Renal cortex interstitium (tissue), 11 donors: ENCODE data around the gene UFC1. TPM values are rescaled to one million over a fixed set of nuclear protein-coding genes. Genes with fewer than 3 reads are reported as not detected.

Experiments used
- DNase-seq, 11 donors: peaks; one replicate each; pipeline ENCODE4 v3.0.0-alpha.2; 2013; ENCODE audit warnings: low read depth in 9 of 11, low spot score in 4 of 11; ENCODE audit errors: extremely low read depth in 1 of 11
- polyA plus RNA-seq, 3 donors: library from polyadenylated mRNA; unstranded; fragments of 120-200 nt; gene quantifications; one replicate each; pipeline ENCODE4 v1.2.1, GENCODE V29; 2013; ENCODE audit not compliant: insufficient read length in 3 of 3

UFC1 gene
- polyA plus RNA-seq, 3 donors = 135 to 161 (median 156) TPM

GRCh38 chr1:161128591-161129420 is 25.0 kb upstream of the UFC1 start:
- no peak for DNase-seq

- DNase-seq = no peak
Measured at GRCh38 chr1:161130266-161130665, 23.5 kb upstream of the UFC1 start.

DNA sequence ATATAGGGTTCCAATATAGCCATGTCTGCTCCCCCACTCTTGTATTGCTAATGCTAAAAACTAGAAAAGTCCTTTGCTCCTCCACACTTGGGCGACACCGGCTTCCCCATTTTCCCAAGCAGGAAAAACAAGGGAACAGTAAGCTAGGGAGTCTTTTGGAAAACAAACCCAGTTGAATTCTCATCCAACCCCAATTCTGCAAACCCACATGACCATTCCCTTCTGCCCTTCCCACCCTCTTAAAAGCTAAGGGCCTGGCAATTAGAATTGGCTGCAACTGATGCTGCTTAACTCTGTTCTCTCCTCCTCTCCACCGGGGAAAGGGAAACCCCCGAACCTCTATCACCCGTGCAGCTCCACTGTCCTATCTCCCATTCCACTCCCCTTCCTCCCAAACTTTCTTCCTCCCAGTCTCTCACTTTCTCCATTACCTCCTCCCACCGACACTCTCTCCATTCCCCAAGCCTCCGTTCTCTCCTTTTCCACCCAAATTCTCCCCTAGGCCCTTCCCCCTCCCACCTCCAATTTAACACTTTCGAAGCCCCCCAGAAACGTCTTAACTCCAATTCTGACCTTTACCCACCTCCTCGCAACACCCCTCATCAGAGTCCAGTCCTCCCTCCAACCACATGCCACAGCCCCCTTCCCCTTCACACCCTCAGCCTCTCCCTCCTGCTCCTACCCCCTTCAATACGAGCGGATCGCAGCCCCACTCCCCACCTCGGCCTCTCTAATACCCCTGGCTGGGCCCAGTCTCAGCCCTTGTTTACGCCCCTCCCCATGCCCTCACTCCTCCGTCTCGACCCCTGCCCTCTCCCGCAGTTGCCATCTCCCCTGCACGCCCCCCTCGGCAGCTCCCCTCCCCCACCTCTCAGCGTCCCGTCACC is 22.0 kb upstream of the UFC1 start:
- peak in 2 of 11 donors; percentile 18 to 65 for DNase-seq

DNA sequence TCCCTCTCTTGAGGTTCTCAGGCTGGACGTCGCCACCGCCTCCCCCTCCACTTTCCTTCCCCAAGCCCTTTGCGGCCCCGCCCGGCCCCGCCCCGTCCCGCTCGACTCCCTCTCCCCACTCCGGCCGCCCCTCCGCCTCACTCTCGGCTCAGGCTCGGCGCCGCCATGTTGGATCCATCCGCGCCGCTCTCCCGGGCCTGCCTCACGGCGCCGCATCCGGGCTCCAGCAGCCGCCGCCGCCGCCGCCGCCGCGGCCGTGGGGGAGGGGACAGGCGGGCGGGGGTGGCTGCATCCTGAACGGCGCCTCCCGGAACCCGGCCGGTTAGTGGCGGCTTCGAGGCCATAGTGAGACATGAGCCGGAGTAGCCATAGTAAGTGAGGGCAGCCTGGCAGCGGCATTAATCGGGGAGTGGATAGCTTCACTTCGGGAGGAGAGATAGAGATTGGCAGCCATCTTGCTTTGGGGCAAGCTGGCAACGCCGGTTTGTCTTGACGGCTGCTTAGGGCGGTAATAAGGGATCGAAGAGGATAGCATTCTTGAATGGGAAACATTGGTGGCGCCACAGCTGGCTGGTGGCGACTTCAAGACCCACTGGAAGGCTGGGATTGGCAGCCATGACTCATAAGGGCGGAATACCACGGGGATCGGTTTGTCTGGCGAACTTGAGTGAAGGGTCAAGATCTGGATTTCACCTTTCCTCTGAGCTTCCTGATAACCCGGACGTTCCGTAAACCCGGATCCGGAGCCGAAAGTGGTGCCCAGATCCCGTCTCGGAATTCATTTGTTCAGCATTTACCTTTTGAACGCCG is 21.2 kb upstream of the UFC1 start, which contains the start of gene DEDD:
TSS of gene DEDD (minus strand) at position 258 of the 810 bp plus-strand sequence. CDS start 8,205 bp downstream, outside the sequence.
- peak; percentile 82 to 95 (median 89) for DNase-seq

DNA sequence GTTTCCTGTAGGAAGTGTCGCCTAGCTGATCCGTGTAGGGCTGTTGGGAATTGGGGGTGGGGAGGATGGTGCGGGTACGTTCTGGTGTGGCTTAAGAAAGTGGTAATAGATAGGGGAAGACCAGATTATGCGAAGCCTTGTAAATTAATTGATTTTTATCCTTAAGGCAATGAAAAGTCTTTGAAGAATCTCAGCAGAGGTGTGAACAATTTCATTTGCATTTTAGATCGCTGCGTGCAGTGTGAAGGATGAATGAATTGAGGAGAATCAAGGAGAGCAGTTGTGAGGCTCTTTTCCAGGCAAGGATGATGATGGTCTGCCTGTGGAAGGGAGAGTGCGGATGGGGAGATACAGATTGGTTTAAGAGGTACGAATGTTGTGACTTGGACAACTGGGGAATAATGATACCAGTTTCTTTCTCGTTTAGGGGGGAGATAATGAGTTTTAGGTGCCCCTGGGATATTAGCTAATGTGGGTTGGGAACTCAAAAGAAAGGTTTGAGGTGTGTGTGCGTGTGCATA is 20.5 kb upstream of the UFC1 start:
- peak in 1 of 11 donors; percentile 45 for DNase-seq

DNA sequence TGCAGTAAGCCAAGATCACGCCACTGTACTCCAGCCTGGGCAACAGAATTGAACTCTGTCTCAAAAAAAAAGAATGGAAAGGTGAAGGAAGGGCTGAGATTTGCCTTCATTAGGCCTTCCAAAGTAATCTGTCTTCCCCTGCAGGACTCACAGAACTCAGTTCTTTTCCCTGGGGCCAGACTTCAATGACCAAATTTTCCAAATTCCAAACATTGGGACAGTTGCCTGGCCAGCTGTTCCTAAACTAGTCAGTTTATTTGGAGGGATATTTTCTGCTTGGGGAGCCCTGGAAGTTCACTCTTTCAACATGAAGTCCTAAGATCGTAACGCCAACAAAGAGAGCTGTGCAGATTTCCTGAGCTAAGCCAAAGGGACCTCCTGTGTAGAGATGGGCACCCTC is 15.9 kb upstream of the UFC1 start:
- no peak for DNase-seq

DNA sequence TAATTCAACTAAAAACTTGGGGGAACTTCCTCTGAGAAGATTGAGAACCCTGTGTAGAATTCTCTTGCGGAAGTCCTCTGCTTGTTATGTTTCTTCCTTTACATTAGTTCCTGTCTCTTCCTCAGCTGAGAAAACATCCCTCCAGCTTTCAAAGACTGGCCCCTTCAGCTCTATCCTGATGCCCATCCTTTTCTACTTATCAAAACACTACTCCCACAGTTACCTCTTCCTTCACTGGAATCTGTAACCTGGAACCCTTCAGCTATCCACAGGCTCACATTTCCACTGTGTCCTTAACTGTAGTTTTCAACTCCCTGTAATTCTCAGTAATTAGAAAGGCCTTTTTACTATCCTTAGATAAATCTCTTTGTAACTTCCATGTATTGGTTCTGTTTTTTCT is 15.3 kb upstream of the UFC1 start:
- DNase-seq = no peak

DNA sequence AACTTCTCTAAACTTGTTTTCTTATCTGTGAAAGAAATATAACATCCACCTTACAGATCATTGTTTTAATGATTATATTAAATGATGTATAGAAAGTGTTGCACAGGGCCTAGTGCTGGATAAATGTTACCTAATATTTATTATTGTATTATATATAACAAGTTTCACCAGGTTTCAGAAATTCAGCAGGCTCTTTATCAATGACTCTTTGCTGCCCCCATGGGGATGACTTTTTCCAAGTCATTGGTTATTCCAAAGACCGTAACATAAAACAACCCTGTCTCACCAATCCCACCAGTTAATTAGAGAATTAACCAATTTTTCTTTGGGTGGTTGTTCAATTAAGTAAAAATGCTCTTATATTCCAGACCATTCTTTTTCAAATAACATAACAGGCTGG is 14.0 kb upstream of the UFC1 start:
- DNase-seq = peak in 1 of 11 donors; percentile 28

DNA sequence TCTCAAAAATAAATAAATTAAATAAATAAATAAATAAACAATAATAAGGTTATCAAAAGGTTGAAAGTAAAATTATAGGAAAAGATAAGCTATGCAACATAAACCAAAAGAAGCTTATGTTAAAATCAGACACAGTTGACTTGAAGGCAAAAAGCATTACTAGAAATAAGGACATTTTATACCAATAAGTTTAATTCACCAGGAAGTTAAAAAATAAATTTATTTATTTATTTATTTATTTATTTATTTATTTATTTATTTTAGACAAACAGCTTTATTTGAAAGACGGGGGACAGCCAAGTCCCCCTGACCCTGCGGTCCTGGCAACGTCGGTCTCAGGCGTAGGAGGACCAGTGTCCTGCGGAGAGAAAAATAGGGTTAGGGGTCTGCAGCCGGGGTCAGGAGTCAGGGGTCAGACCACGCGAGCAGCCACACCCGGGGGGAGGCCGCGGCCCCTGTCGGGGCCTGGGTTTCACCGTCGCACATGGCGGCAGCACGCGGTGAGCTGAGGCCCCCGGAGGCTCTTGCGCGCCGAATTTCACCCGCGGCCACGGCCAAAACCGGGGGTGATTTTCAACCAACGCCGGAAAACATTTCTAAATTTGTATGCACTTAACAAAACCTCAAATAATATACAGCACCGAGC is 12.9 kb upstream of the UFC1 start:
- DNase-seq = no peak

- DNase-seq = no peak
Measured at GRCh38 chr1:161145832-161146231, 7.9 kb upstream of the UFC1 start.

GRCh38 chr1:161153176-161153575 is 602 bp upstream of the UFC1 start:
- no peak for DNase-seq

- no peak for DNase-seq
Measured at GRCh38 chr1:161157867-161158266, 4.1 kb downstream of the UFC1 start.

- no peak for DNase-seq
Measured at GRCh38 chr1:161158316-161159010, 4.7 kb downstream of the UFC1 start.

DNA sequence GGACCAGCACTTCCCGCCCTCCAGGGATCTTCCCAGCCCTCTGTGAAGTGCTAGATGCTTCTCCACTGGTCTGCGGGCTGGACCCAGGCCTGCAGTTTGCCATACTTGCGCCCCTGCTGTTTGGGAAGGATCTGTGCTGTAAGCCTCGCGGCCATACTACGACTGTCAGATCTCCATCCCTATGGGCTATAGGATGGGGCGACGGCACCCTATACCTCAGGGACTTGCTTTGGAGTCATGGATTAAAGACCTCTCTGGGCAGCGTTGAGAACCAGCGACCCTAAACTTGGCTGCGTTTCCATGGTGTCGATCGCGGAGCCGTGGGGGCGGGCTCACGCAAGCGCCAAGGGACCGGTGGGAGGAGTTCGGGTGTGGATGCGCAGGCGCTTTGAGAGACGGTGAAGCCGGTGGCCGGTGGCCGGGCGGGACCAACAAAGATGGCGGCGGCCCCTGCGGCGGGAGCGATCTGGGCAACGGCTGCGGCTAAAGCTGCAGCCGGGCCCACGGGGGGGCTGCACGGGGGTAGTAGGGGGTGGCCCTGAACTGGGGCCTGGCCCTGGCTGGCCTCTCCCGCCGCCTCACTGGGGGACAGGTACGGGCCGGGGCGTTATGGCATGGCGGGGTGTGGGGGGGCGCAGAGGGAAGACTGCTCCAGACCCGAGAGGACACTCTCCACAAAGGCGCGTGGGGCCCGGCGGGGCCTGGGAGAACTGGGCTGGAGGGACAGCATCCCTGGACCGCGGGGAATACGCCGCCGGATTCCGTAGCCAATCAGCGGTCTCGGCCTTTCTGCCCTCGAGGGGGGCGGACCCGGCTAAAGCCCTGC is 5.5 kb downstream of the UFC1 start, which contains the start of gene USP21:
TSS of gene USP21 (plus strand) at position 414 of the 826 bp plus-strand sequence. CDS start 1,141 bp downstream, outside the sequence.
- DNase-seq = peak in 10 of 11 donors; percentile 88 to 94 (median 90)

DNA sequence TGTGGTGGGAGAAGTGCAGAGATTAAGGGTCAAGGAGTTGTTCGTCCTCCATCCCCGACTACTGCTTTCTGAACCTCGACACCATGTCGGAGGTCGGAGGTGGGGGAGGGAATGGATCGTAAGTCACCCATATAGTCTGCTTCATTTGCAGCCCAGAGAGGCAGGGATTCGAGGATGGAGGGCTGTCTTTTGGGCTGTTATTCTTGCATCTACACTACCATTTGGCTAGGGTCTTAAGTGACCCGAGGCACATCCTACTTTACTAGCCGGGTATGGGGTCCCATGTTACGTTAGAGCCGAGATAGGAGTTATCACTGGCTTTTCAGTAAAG is 6.1 kb downstream of the UFC1 start:
- DNase-seq = no peak

GRCh38 chr1:161160671-161161145 is 6.9 kb downstream of the UFC1 start:
- DNase-seq = no peak

GRCh38 chr1:161161652-161162051 is 7.9 kb downstream of the UFC1 start:
- no peak for DNase-seq
